Chondrocyte (in vitro differentiated cells): Measurements from ENCODE around the gene PEG3. TPM values are rescaled to one million over a fixed set of nuclear protein-coding genes. Genes with fewer than 3 reads are reported as not detected.
"Not testable (repeated sequence)": the region's sequence is repeated elsewhere in the genome, so short reads cannot be mapped to it uniquely, and the experiment has no call there.

Source experiments
- DNase-seq: peaks from one replicate; pipeline ENCODE4 v3.0.0; 2021; ENCODE audit warnings: mixed read lengths, low spot score
- H3K27ac Mint-ChIP-seq: one replicate; pipeline ENCODE4 v1.8.0; 2021; ENCODE audit warnings: mild to moderate bottlenecking, moderate library complexity, mixed read lengths; ENCODE audit not compliant: unreplicated experiment
- H3K27me3 Mint-ChIP-seq: 2 replicates; pipeline ENCODE4 v1.8.0; 2021; ENCODE audit warnings: low read depth, mixed read lengths
- H3K36me3 Mint-ChIP-seq: 2 replicates; pipeline ENCODE4 v1.8.0; 2021; ENCODE audit warnings: low read depth, mixed read lengths
- H3K4me1 Mint-ChIP-seq: 2 replicates; pipeline ENCODE4 v1.8.0; 2021; ENCODE audit warnings: low read depth, mild to moderate bottlenecking, mixed read lengths
- H3K4me3 Mint-ChIP-seq: one replicate; pipeline ENCODE4 v1.8.0; 2021; ENCODE audit warnings: mild to moderate bottlenecking, moderate library complexity, mixed read lengths; ENCODE audit not compliant: unreplicated experiment
- H3K9me3 Mint-ChIP-seq: 2 replicates; pipeline ENCODE4 v1.8.0; 2021; ENCODE audit warnings: low read depth, mixed read lengths
- total RNA-seq: library from RNA; stranded (reverse); gene quantifications from 3 replicates; pipeline ENCODE4 v1.2.1, GENCODE V29; 2021
- TF ChIP-seq, protein P1 (sequence below): fragments of 200-600 bp; sonication (generic); IDR thresholded peaks from 2 replicates; pipeline ENCODE4 v1.5.0; 2021; ENCODE audit warnings: antibody characterized with exemption, mild to moderate bottlenecking, moderate library complexity

Gene PEG3
- total RNA-seq, 1 donor from 2014 or later = not detected

DNA sequence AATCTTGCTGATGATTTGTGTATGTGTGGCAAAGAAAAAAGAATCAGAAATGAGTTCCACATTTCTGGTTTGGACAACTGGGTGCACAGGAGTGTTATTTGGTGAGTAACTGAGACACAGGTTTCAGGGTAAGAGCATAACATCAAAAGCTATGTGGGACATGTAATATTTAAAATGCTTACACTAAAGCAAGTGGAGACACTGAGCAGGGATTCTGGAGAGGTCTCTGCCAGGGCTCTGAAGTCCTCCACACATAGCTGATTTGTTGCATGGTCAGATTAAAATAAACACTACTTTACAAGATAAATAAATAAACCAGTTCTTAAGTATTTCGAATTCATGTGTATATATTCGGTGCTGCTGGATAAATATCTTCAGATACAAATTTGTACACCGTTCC, 16.3 kb upstream of the PEG3 start:
- TF ChIP-seq, protein P1, sequence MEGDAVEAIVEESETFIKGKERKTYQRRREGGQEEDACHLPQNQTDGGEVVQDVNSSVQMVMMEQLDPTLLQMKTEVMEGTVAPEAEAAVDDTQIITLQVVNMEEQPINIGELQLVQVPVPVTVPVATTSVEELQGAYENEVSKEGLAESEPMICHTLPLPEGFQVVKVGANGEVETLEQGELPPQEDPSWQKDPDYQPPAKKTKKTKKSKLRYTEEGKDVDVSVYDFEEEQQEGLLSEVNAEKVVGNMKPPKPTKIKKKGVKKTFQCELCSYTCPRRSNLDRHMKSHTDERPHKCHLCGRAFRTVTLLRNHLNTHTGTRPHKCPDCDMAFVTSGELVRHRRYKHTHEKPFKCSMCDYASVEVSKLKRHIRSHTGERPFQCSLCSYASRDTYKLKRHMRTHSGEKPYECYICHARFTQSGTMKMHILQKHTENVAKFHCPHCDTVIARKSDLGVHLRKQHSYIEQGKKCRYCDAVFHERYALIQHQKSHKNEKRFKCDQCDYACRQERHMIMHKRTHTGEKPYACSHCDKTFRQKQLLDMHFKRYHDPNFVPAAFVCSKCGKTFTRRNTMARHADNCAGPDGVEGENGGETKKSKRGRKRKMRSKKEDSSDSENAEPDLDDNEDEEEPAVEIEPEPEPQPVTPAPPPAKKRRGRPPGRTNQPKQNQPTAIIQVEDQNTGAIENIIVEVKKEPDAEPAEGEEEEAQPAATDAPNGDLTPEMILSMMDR = no peak
- DNase-seq = no peak
- no peaks in the 10 kb centered on the region for H3K36me3 Mint-ChIP-seq
- no peaks in the 10 kb centered on the region for H3K4me1 Mint-ChIP-seq
- H3K4me3 Mint-ChIP-seq = no peak overlapping the region
- H3K27me3 Mint-ChIP-seq = no peaks in the 10 kb centered on the region
- H3K27ac Mint-ChIP-seq = no peak overlapping the region
- H3K9me3 Mint-ChIP-seq = peaks cover 60% of the 10 kb centered on the region

DNA sequence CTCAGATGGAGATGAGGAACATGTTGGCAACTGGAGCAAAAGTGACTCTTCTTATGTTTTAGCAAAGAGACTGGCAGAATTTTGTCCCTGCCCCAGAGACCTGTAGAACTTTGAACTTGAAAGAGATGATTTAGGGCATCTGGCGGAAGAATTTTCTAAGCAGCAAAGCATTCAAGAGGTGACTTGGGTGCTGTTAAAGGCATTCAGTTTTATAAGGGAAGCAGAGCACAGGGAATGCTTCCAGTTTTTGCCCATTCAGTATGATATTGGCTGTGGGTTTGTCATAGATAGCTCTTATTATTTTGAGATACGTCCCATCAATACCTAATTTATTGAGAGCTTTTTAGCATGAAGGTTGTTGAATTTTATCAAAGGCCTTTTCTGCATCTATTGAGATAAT, 11.8 kb upstream of the PEG3 start:
- not testable (repeated sequence) for H3K36me3 Mint-ChIP-seq, H3K4me3 Mint-ChIP-seq, H3K27ac Mint-ChIP-seq, H3K27me3 Mint-ChIP-seq, H3K4me1 Mint-ChIP-seq, DNase-seq
- peaks cover 72% of the 10 kb centered on the region for H3K9me3 Mint-ChIP-seq

DNA sequence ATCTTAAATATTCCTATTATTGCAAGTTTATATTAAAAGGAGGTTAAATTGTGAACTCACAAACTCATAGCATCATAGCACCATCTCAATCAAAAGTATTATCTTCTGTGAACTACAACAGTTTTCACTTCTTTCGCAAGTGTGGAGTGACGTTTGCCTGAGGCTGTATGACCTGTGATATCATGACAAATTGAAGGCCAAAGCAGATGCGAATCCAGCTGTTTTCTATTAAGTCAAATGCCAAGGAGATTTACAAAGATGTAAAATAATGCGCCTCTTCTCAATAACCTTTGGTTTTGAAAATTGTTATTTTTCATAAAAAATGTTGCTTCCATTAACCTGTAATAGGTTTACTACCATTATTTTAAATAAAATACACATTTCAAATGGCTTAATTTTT, 7.6 kb upstream of the PEG3 start:
- Mint-ChIP-seq H3K9me3 (peaks cover 59% of the 10 kb centered on the region), H3K4me1 (no peaks in the 10 kb centered on the region), H3K36me3 (peaks cover 2% of the 10 kb centered on the region), H3K27ac (no peak overlapping the region), H3K4me3 (no peak overlapping the region), H3K27me3 (no peaks in the 10 kb centered on the region)
- no peak for DNase-seq
- TF ChIP-seq, protein P1 = no peak

DNA sequence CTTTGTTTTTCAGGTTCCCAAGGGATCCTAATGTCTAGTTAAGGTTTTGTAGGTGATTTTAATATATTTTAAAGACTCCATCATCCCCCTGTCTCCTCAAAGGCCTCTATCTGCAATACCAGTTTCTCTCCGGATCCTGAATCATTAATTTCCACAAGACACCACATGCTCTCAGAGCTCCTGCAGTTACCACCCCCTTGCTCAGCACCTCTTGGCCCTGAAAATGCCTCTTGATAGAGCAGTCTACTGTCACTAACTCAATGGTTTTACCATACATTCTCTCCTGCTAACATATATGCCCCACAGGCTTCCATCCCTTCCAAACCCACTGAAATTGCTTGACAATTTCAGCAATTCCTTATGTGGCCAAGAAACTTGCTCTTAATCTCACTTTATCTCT, 1.9 kb upstream of the PEG3 start:
- Mint-ChIP-seq H3K9me3 (peaks cover 32% of the 10 kb centered on the region), H3K27me3 (no peaks in the 10 kb centered on the region), H3K27ac (no peak overlapping the region), H3K36me3 (no peaks in the 10 kb centered on the region), H3K4me1 (no peaks in the 10 kb centered on the region), H3K4me3 (no peak overlapping the region)
- DNase-seq = no peak
- TF ChIP-seq, protein P1 = no peak

DNA sequence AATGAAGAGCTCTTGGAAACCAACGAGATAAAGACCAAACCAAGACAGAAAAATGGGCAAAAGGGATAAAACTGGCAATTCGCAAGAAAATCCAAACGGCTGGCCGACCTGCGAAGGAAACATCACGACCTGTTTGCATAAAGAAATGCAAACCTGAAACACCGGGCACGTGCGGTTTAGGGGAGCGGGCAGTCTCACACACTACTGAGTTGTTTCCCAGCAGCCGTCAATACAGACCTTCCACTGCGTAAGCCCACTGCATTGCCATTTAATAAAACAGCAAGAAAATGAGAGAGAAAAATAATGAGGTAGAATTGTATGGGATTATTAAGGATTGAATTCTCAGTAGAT, 642 bp upstream of the PEG3 start:
- Mint-ChIP-seq H3K27me3 (no peaks in the 10 kb centered on the region), H3K36me3 (no peaks in the 10 kb centered on the region), H3K9me3 (peaks cover 29% of the 10 kb centered on the region), H3K4me1 (no peaks in the 10 kb centered on the region), H3K4me3 (no peak overlapping the region), H3K27ac (no peak overlapping the region)
- TF ChIP-seq, protein P1 = no peak
- no peak for DNase-seq

- DNase-seq = no peak
- Mint-ChIP-seq H3K27ac (no peak overlapping the region), H3K4me3 (no peak overlapping the region), H3K27me3 (no peaks in the 10 kb centered on the region), H3K4me1 (no peaks in the 10 kb centered on the region), H3K9me3 (peaks cover 35% of the 10 kb centered on the region), H3K36me3 (peaks cover 1% of the 10 kb centered on the region)
- TF ChIP-seq, protein P1 = no peak
Measured at GRCh38 chr19:56839652-56840450, 675 bp downstream of the PEG3 start.
